HepG2 (cell line): ENCODE measurements around the gene ERC1. TPM values are rescaled to one million over a fixed set of nuclear protein-coding genes. Genes with fewer than 3 reads are reported as not detected.
A peak's percentile ranks its signal among the peaks of the same experiment; 100 is the strongest.

Experiments
- ATAC-seq: fragments of 200-7000 bp; cut with Tn5 transposase; 3 replicates; pipeline ENCODE4 v1.9.1; 2020; ENCODE audit warnings: mild to moderate bottlenecking, moderate library complexity
- BruUV-seq: library from RNA; stranded (reverse); fragments of 400-500 nt; replicated peaks from 2 replicates; lab custom pipeline; 2021; lab: Mats Ljungman, UMichigan
- CTCF ChIA-PET: fragments of 300-600 bp; formaldehyde crosslinking; extraction: SDS; loops from one replicate; lab custom pipeline; 2021; ENCODE audit warnings: low total read pairs, inconsistent platforms, low intra/inter-chr PET ratio; lab: Yijun Ruan, JAX
- POLR2A ChIA-PET: fragments of 350-600 bp; sonication (Branson Sonifier 250); formaldehyde crosslinking; loops from one replicate; lab custom pipeline; 2020; ENCODE audit warnings: antibody characterized with exemption, inconsistent platforms; lab: Yijun Ruan, JAX
- DNase-seq: peaks from one replicate; pipeline ENCODE4 v3.0.0-alpha.2; 2015; ENCODE audit warnings: low spot score
- FAIRE-seq: peaks from 3 replicates; lab custom pipeline; 2011; peaks lifted over from hg19 to GRCh38; lab: Jason Lieb, UNC
- H2AFZ ChIP-seq: one replicate; pipeline ENCODE4 v1.6.1; 2011; ENCODE audit warnings: low read length, inconsistent platforms
- H3K27ac ChIP-seq: fragments of 300-600 bp; 3 replicates; pipeline ENCODE4 v1.8.0; 2011; ENCODE audit warnings: mixed run types, mild to moderate bottlenecking, mixed read lengths, low read length, inconsistent platforms; ENCODE audit not compliant: insufficient read depth; ENCODE audit errors: extremely low read length
- H3K27me3 ChIP-seq, 2 experiments: fragments of 200-600 bp in 1 of 2; 2 replicates in 1 of 2; 3 replicates in 1 of 2; pipeline versions ENCODE4 v1.6.0 to v1.8.0; 2011; ENCODE audit warnings: low read length in 2 of 2, mild to moderate bottlenecking in 2 of 2, moderate library complexity in 2 of 2, inconsistent platforms in 1 of 2; ENCODE audit not compliant: insufficient read depth in 2 of 2, control insufficient read depth in 1 of 2
- H3K36me3 ChIP-seq, 2 experiments: fragments of 200-600 bp in 1 of 2; replicated peaks in 1 of 2; 2 replicates in 1 of 2; 3 replicates in 1 of 2; pipeline versions ENCODE4 v1.5.1 to v1.8.0; 2011; ENCODE audit warnings: low read length in 2 of 2, inconsistent platforms in 1 of 2; ENCODE audit not compliant: insufficient read depth in 2 of 2, control insufficient read depth in 1 of 2
- H3K4me1 ChIP-seq: 2 replicates; pipeline ENCODE4 v1.5.1; 2012; ENCODE audit warnings: low read length, inconsistent platforms; ENCODE audit not compliant: insufficient read depth
- H3K4me2 ChIP-seq: 2 replicates; pipeline ENCODE4 v1.6.0; 2011; ENCODE audit warnings: low read depth, low read length, inconsistent platforms
- H3K4me3 ChIP-seq, 3 experiments: fragments of 200-600 bp in 1 of 3; sonication (generic), shearing (Covaris generic) in 1 of 3; replicated peaks in 1 of 3; 2 replicates each; pipeline ENCODE4 v1.5.1; 2011 to 2016; ENCODE audit warnings: low read length in 3 of 3, inconsistent platforms in 2 of 3, low read depth in 2 of 3, mild to moderate bottlenecking in 2 of 3, control low read depth in 1 of 3, mixed read lengths in 1 of 3; ENCODE audit not compliant: insufficient read depth in 1 of 3
- H3K79me2 ChIP-seq: one replicate; pipeline ENCODE4 v1.6.1; 2011; ENCODE audit warnings: low read length, inconsistent platforms; ENCODE audit not compliant: insufficient read depth
- H3K9ac ChIP-seq: 2 replicates; pipeline ENCODE4 v1.6.0; 2011; ENCODE audit warnings: mild to moderate bottlenecking, low read depth, low read length, inconsistent platforms; ENCODE audit not compliant: insufficient read depth
- H3K9me3 ChIP-seq: 2 replicates; pipeline ENCODE4 v1.5.1; 2012; ENCODE audit warnings: mild to moderate bottlenecking, low read length
- H4K20me1 ChIP-seq: 2 replicates; pipeline ENCODE4 v1.6.0; 2011; ENCODE audit warnings: inconsistent platforms, mild to moderate bottlenecking, low read length, moderate library complexity; ENCODE audit not compliant: insufficient read depth
- ETS1 ChIP-seq: sonication (generic); formaldehyde crosslinking; IDR thresholded peaks from 2 replicates; pipeline ENCODE4 v1.4.0; 2020; ENCODE audit warnings: missing genetic modification reagents
- EZH2 ChIP-seq: conservative IDR thresholded peaks from 2 replicates; pipeline ENCODE4 v1.6.1; 2012; ENCODE audit warnings: mild to moderate bottlenecking, low read depth, low read length, moderate library complexity
- MYNN ChIP-seq: sonication (generic); formaldehyde crosslinking; IDR thresholded peaks from 2 replicates; pipeline ENCODE4 v1.4.0; 2020; ENCODE audit warnings: mild to moderate bottlenecking, low read depth, missing genetic modification reagents
- NFKB2 ChIP-seq: sonication (generic); formaldehyde crosslinking; IDR thresholded peaks from 2 replicates; pipeline ENCODE4 v1.4.0; 2020; ENCODE audit warnings: missing genetic modification reagents, borderline replicate concordance
- SKI ChIP-seq: fragments of 450-650 bp; IDR thresholded peaks from one replicate; pipeline ENCODE4 v1.6.1; 2018; ENCODE audit warnings: mild to moderate bottlenecking; ENCODE audit not compliant: partially characterized antibody
- SP4 ChIP-seq: sonication (generic); formaldehyde crosslinking; IDR thresholded peaks from 2 replicates; pipeline ENCODE4 v1.8.1; 2023; ENCODE audit warnings: mild to moderate bottlenecking, missing genetic modification reagents
- ZBTB42 ChIP-seq: sonication (generic); formaldehyde crosslinking; IDR thresholded peaks from 2 replicates; pipeline ENCODE4 v1.5.0; 2020; ENCODE audit warnings: mild to moderate bottlenecking, missing genetic modification reagents
- WGBS: methylation state at CpG from one replicate; pipeline ENCODE4 v1.1.6; 2017; ENCODE audit warnings: low lambda C conversion rate; 5-methylcytosine and 5-hydroxymethylcytosine counted together
- in situ Hi-C: cut with HindIII; loops from 2 replicates; pipeline ENCODE4 v1.10.0; 2017; ENCODE audit warnings: low pct_unique_long_range_greater_than_20kb; ENCODE audit not compliant: extremely low pct_ligation_motif_present
- intact Hi-C: fragments of 100-400 bp; cut with micrococcal nuclease; formaldehyde crosslinking; loops from one replicate; pipeline ENCODE4 v1.10.0; 2022; ENCODE audit not compliant: unreplicated experiment
- polyA plus RNA-seq, 8 experiments: library from polyadenylated mRNA; depleted of rRNA in 3 of 8; stranded (reverse) in 7 of 8; unstranded in 1 of 8; fragments of >200 nt; fragmentation: Illumina TruSeq in 4 of 8; extraction: Trizol in 4 of 8; gene quantifications; 2 replicates each; pipeline versions ENCODE4 v1.2.1 to v1.2.3, GENCODE V29; 2011 to 2016; ENCODE audit warnings: low read depth in 4 of 8, missing spikeins in 1 of 8, mixed read lengths in 1 of 8; ENCODE audit not compliant: insufficient read depth in 1 of 8
- total RNA-seq, 5 experiments: library from RNA; depleted of rRNA; stranded (reverse); fragments of >200 nt; fragmentation: Illumina TruSeq; extraction: Trizol; gene quantifications; 2 replicates each; pipeline ENCODE4 v1.2.3, GENCODE V29; 2016; ENCODE audit warnings: low read depth in 1 of 5
- TF ChIP-seq, protein P1 (sequence below): sonication (generic); formaldehyde crosslinking; conservative IDR thresholded peaks from 2 replicates; pipeline ENCODE4 v1.8.0; 2022; ENCODE audit warnings: mild to moderate bottlenecking, moderate library complexity, missing genetic modification reagents

Gene ERC1
- total and polyA plus RNA-seq, 2 of the 13 experiments (the other 11 are each of a cell fraction or from before 2014, with no cell fraction given) = 6.1 to 12.4 TPM

- no TSS peak for BruUV-seq
- Histone ChIP-seq H3K36me3 (peaks cover 0 to 3% of the 10 kb centered on the region in 2 experiments; a peak in 1 of 5 replicates), H3K27me3 (no peaks in the 10 kb centered on the region), H3K79me2 (no peaks in the 10 kb centered on the region), H2AFZ (no peak overlapping the region), H4K20me1 (no peaks in the 10 kb centered on the region), H3K4me2 (no peak overlapping the region), H3K4me3 (no peak overlapping the region), H3K9me3 (no peaks in the 10 kb centered on the region), H3K9ac (no peak overlapping the region), H3K4me1 (peaks cover 16% of the 10 kb centered on the region), H3K27ac (no peak overlapping the region)
- WGBS = 94% methylated on average over 10 of the region's 10 CpGs
- CTCF ChIA-PET = no interaction called here
- ATAC-seq = no peak
- DNase-seq = peak; percentile 9
- intact Hi-C loops = loop anchor here (1.0 kb wide), 1 partner anchor 10 kb away; no protein-coding TSS in a partner anchor
- POLR2A ChIA-PET = no interaction called here
- peak; percentile 30 for FAIRE-seq
- in situ Hi-C loops = no loop called here
- TF ChIP-seq ETS1 (CRISPR knock-in tag) = no peak
- TF ChIP-seq ZBTB42 = no peak
- TF ChIP-seq SKI = no peak
- no peak for TF ChIP-seq EZH2
- TF ChIP-seq MYNN (CRISPR knock-in tag) = no peak
- TF ChIP-seq NFKB2 = no peak
- no peak for TF ChIP-seq SP4 (CRISPR knock-in tag)
- TF ChIP-seq, protein P1, sequence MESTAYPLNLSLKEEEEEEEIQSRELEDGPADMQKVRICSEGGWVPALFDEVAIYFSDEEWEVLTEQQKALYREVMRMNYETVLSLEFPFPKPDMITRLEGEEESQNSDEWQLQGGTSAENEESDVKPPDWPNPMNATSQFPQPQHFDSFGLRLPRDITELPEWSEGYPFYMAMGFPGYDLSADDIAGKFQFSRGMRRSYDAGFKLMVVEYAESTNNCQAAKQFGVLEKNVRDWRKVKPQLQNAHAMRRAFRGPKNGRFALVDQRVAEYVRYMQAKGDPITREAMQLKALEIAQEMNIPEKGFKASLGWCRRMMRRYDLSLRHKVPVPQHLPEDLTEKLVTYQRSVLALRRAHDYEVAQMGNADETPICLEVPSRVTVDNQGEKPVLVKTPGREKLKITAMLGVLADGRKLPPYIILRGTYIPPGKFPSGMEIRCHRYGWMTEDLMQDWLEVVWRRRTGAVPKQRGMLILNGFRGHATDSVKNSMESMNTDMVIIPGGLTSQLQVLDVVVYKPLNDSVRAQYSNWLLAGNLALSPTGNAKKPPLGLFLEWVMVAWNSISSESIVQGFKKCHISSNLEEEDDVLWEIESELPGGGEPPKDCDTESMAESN (CRISPR knock-in tag) = no peak
Measured at GRCh38 chr12:1367331-1368291, 376.6 kb downstream of the ERC1 start.
